Uterus (tissue), 4 donors: ENCODE measurements around the gene KMT2C. TPM values are rescaled to one million over a fixed set of nuclear protein-coding genes. Genes with fewer than 3 reads are reported as not detected.

Experiments
- DNase-seq, 2 donors: peaks; one replicate each; pipeline ENCODE4 v3.0.0-alpha.2; 2019 to 2020
- H3K27ac ChIP-seq, 2 donors: fragments of 200-600 bp; sonication (generic); 1 replicate in 1 of 2; 2 replicates in 1 of 2; pipeline ENCODE4 v1.5.1; 2016 to 2018
- H3K27me3 ChIP-seq, 2 donors: fragments of 200-600 bp; sonication (generic); one replicate each; pipeline ENCODE4 v1.5.1; 2018 to 2019; ENCODE audit warnings: control low read depth in 1 of 2
- H3K36me3 ChIP-seq, 2 donors: fragments of 200-600 bp; sonication (generic); one replicate each; pipeline ENCODE4 v1.5.1; 2019; ENCODE audit warnings: control low read depth in 1 of 2
- H3K4me1 ChIP-seq, 2 donors: fragments of 200-600 bp; sonication (generic); one replicate each; pipeline ENCODE4 v1.5.1; 2018 to 2019; ENCODE audit warnings: control low read depth in 1 of 2
- H3K4me3 ChIP-seq, 2 donors: fragments of 200-600 bp; sonication (generic); 1 replicate in 1 of 2; 2 replicates in 1 of 2; pipeline ENCODE4 v1.5.1; 2018 to 2019; ENCODE audit warnings: mild to moderate bottlenecking in 1 of 2
- H3K9me3 ChIP-seq, 2 donors: fragments of 200-600 bp; sonication (generic); one replicate each; pipeline ENCODE4 v1.5.1; 2019; ENCODE audit warnings: control low read depth in 1 of 2
- POLR2A ChIP-seq, 2 donors: fragments of 450-650 bp; IDR thresholded peaks; one replicate each; pipeline ENCODE4 v1.6.1; 2016; ENCODE audit warnings: antibody characterized with exemption in 2 of 2, mild to moderate bottlenecking in 1 of 2, moderate library complexity in 1 of 2
- intact Hi-C: fragments of 100-400 bp; cut with DNase I; formaldehyde crosslinking; loops from one replicate; pipeline ENCODE4 v1.15.1; 2023; ENCODE audit warnings: low total_unique reads
- total RNA-seq, 4 donors: library from RNA; depleted of rRNA in 3 of 4; stranded (reverse); fragments of >200 nt in 3 of 4; gene quantifications; one replicate each; pipeline versions ENCODE4 v1.1.0 to v1.2.4, GENCODE V29; 2014 to 2023
- TF ChIP-seq, protein P1 (sequence below), 4 experiments: fragments of 200-600 bp in 2 of 4; fragments of 450-650 bp in 2 of 4; sonication (generic) in 2 of 4; IDR thresholded peaks; one replicate each; pipeline ENCODE4 v1.5.1; 2016 to 2019; ENCODE audit warnings: antibody characterized with exemption in 4 of 4, mild to moderate bottlenecking in 2 of 4, moderate library complexity in 1 of 4
- donor health status: DM: yes; HTN: yes; CAD: no.

KMT2C gene
- total RNA-seq, 4 donors from 2014 or later: 30.5 to 177 (median 90.0) TPM

DNA sequence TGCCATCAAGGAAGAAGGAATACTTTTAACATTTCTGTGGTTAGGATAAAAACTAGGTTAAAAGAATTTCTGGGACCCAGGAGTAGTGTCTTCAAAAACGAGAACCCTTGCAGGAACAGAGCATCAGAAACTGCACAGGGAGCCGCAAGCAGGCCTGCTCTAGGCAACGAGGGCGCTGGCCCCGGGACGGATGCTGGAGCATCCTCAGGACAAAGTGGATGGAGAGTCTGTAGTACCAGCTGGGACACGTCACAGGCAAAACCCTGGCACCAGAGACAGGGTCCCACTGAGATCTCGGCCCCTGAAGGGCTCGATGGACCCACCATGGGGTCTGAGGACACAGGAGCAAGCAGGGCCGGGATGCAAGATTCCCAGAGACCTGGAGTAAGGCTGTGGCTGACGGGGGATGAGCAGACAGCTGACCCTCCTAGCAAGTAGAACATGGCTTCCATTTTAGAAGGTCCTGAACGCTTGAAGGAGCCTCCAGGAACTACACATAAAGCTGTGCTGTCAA is 303.8 kb downstream of the KMT2C start:
- Histone ChIP-seq H3K27me3 (no peaks in the 10 kb centered on the region), H3K9me3 (no peaks in the 10 kb centered on the region), H3K4me3 (no peak overlapping the region), H3K27ac (no peak overlapping the region), H3K36me3 (no peaks in the 10 kb centered on the region), H3K4me1 (no peaks in the 10 kb centered on the region)
- intact Hi-C loops: no loop called here
- no peak for DNase-seq
- TF ChIP-seq, protein P1, sequence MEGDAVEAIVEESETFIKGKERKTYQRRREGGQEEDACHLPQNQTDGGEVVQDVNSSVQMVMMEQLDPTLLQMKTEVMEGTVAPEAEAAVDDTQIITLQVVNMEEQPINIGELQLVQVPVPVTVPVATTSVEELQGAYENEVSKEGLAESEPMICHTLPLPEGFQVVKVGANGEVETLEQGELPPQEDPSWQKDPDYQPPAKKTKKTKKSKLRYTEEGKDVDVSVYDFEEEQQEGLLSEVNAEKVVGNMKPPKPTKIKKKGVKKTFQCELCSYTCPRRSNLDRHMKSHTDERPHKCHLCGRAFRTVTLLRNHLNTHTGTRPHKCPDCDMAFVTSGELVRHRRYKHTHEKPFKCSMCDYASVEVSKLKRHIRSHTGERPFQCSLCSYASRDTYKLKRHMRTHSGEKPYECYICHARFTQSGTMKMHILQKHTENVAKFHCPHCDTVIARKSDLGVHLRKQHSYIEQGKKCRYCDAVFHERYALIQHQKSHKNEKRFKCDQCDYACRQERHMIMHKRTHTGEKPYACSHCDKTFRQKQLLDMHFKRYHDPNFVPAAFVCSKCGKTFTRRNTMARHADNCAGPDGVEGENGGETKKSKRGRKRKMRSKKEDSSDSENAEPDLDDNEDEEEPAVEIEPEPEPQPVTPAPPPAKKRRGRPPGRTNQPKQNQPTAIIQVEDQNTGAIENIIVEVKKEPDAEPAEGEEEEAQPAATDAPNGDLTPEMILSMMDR (IDR thresholded peaks at IDR 0.05): no peak
- TF ChIP-seq POLR2A (IDR thresholded peaks at IDR 0.05): no peak

DNA sequence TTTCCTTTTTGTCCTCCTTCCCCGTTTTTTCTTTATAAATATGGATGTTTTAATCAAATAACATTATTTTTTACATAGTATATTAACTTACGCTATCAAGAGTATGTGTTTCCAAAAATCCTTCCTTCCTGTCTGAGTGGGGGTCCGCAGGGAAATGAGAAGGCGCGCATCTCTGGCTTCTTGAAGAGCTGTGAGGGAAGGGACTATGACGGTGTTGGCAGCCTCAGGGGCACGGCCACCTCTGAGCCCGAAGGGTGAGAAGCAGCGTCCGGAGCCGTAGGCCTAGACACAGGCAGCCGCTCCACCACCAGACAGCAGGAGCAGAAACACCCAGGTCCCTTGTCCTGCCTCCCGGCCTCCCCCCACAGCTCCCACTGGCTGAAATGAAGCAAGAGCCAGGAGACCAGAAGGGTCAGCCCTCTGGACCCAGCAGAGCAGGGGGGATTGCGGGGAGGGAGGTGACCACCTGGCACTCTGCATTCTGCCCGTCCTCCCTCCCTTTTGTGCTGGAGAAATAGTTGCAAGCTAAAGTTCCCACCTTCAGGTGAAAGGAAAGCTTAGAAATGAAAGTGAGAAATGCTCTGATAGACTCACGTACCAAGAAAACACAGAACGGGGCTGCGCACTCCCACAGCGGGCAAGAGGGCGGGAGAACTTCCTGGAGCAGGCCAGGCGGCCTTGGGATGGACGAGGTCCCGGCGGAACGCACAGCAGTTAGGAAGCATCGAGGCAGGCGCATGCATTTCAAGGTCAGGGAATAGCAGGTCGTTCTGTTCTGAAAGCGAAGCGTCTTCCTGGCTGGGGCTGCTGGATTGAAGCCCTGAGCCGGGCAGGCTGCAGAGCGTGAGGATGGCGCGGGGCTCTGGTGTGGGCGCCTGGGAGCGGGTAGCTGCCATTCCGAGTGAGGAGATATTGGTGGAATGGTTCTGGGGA is 304.9 kb downstream of the KMT2C start:
- no peak for DNase-seq
- H3K27me3 ChIP-seq: no peaks in the 10 kb centered on the region
- intact Hi-C loops: no loop called here
- TF ChIP-seq POLR2A (IDR thresholded peaks at IDR 0.05): no peak
- TF ChIP-seq, protein P1 (IDR thresholded peaks at IDR 0.05): no peak
- H3K36me3 ChIP-seq: no peaks in the 10 kb centered on the region
- H3K9me3 ChIP-seq: no peaks in the 10 kb centered on the region
- no peak overlapping the region for H3K4me3 ChIP-seq
- H3K27ac ChIP-seq: no peak overlapping the region
- H3K4me1 ChIP-seq: no peaks in the 10 kb centered on the region

DNA sequence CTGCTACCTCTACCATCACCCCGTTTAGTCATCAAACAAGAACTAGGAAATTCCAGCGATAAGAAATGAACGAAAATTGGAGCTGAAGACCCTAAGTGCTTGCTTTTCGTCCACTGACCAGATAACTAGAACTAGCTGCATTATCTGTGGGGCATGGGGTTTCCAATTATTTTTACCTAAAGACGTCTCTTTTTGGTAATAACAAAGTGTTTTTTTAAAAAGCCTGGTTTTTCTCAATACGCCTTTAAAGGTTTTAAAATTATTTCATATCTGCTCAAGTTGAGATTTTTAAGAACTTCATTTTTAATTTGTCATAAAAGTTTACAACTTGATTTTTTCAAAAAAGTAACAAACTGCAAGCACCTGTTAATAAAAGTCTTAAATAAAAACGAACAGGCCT is 306.1 kb downstream of the KMT2C start:
- H3K27me3 ChIP-seq: no peaks in the 10 kb centered on the region
- no peaks in the 10 kb centered on the region for H3K9me3 ChIP-seq
- H3K27ac ChIP-seq: no peak overlapping the region
- H3K36me3 ChIP-seq: no peaks in the 10 kb centered on the region
- H3K4me1 ChIP-seq: no peaks in the 10 kb centered on the region
- H3K4me3 ChIP-seq: no peak overlapping the region
- no peak for DNase-seq
- intact Hi-C loops: no loop called here
- TF ChIP-seq, protein P1 (IDR thresholded peaks at IDR 0.05): no peak
- no peak for TF ChIP-seq POLR2A (IDR thresholded peaks at IDR 0.05)

DNA sequence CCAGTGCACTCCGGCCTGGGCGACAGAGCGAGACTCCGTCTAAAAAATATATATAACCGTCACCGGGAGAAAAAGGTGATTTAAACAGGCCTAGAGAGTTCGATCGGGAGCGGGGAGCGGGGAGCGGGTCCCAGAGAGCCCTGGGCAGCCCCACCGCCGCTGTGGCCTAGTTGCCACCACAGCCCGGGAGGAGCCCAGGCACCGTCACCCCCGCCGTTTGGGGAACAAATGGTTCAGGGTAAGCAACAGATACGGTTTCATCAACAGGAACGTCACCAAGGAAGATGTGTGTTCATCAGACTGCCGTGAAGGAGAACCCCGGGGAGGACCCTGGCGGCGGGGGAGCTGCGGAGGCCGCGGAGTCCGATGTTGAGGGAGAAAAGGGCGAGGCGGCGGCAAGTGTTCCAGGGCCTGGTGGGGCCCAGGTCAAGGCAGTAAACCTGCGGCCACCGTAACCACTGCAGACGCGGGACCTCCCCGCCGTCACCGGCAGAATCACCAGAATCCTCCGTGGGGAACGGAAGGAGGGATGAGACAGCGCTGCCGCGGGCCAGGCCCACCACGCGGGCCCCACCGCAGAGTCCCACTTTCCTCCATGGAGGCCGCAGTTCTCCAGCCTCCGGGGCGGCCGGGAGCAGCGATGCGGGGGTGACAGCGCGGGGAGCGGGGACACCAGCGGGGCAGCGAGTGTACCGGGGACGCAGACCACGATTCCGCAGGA is 306.9 kb downstream of the KMT2C start:
- no peak overlapping the region for H3K4me3 ChIP-seq
- H3K9me3 ChIP-seq: no peaks in the 10 kb centered on the region
- no peaks in the 10 kb centered on the region for H3K27me3 ChIP-seq
- intact Hi-C loops: no loop called here
- no peak overlapping the region for H3K27ac ChIP-seq
- H3K4me1 ChIP-seq: no peaks in the 10 kb centered on the region
- no peak for TF ChIP-seq POLR2A (IDR thresholded peaks at IDR 0.05)
- TF ChIP-seq, protein P1 (IDR thresholded peaks at IDR 0.05): no peak
- no peak for DNase-seq
- H3K36me3 ChIP-seq: no peaks in the 10 kb centered on the region

DNA sequence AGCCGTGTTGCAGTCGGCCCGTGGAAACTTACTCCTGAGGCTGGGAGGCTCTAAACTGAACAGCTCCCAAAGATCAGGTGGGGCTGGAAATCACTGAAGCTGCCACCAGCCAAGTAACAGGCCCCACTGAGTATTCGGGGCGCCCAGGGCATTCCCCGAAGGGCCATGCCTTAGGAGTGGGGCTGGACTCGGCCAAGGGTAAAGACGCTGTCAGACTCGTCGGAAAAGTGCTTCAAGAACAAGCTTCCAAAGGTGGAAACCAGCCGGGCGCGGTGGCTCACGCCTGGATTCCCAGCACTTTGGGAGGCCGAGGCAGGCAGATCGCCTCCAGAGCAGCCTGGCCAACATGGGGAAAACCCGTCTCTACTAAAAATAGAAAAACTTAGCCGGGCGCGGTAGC is 307.6 kb downstream of the KMT2C start:
- DNase-seq: no peak
- no peaks in the 10 kb centered on the region for H3K36me3 ChIP-seq
- H3K4me1 ChIP-seq: no peaks in the 10 kb centered on the region
- H3K4me3 ChIP-seq: no peak overlapping the region
- TF ChIP-seq, protein P1 (IDR thresholded peaks at IDR 0.05): no peak
- no peak for TF ChIP-seq POLR2A (IDR thresholded peaks at IDR 0.05)
- H3K9me3 ChIP-seq: no peaks in the 10 kb centered on the region
- no peaks in the 10 kb centered on the region for H3K27me3 ChIP-seq
- intact Hi-C loops: no loop called here
- no peak overlapping the region for H3K27ac ChIP-seq
